Activated CD8-positive, alpha-beta memory T cell treated with anti-CD3 and anti-CD28 coated beads for 4 hours (primary cell): Measurements from ENCODE around the gene RNF169.

Experiments
- DNase-seq, 2 donors: peaks; one replicate each; pipeline ENCODE4 v3.0.0-alpha.2; 2020; ENCODE audit warnings: low read depth in 2 of 2

RNF169 gene

GRCh38 chr11:74871037-74871436 is 122.4 kb downstream of the RNF169 start:
- DNase-seq = no peak

DNA sequence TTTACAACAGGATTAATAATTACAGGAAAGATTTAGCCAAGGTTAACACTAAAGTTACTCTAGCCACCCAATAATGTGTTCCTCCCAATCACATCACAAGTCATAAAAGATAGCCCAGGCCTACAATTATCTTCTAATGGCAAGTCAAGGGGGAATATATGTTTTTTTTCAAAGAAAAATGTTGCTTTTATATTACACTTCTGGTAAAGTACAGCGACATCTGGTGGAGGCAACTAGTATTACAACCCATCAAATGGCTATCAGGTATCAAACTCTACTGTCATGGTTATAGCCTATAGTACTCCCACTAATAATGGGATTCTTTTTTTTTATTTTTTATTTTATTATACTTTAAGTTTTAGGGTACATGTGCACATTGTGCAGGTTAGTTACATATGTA is 128.5 kb downstream of the RNF169 start:
- DNase-seq = no peak
